Tibial nerve (tissue), 4 donors: Measurements from ENCODE around the gene COA1. TPM values are rescaled to one million over a fixed set of nuclear protein-coding genes. Genes with fewer than 3 reads are reported as not detected.

ENCODE experiments used
- DNase-seq, 2 donors: peaks; one replicate each; pipeline ENCODE4 v3.0.0-alpha.2; 2019; ENCODE audit warnings: low spot score in 2 of 2
- H3K27ac ChIP-seq, 4 donors: fragments of 200-600 bp; sonication (generic) in 3 of 4; one replicate each; pipeline ENCODE4 v1.5.1; 2017 to 2019; ENCODE audit warnings: mild to moderate bottlenecking in 1 of 4
- H3K27me3 ChIP-seq, 2 donors: fragments of 200-600 bp; sonication (generic) in 1 of 2; one replicate each; pipeline versions ENCODE4 v1.5.1 to v1.6.0; 2017 to 2019
- H3K36me3 ChIP-seq, 3 donors: fragments of 200-600 bp; sonication (generic); one replicate each; pipeline ENCODE4 v1.5.1; 2018 to 2019
- H3K4me1 ChIP-seq, 4 donors: fragments of 200-600 bp; sonication (generic) in 3 of 4; one replicate each; pipeline ENCODE4 v1.5.1; 2017 to 2019
- H3K4me3 ChIP-seq, 4 donors: fragments of 200-600 bp; sonication (generic) in 3 of 4; one replicate each; pipeline ENCODE4 v1.5.1; 2017 to 2019; ENCODE audit warnings: mild to moderate bottlenecking in 1 of 4, moderate library complexity in 1 of 4
- H3K9me3 ChIP-seq, 4 donors: fragments of 200-600 bp; sonication (generic) in 3 of 4; one replicate each; pipeline ENCODE4 v1.5.1; 2017 to 2019
- EP300 ChIP-seq, 2 donors: sonication (generic); formaldehyde crosslinking; IDR thresholded peaks; one replicate each; pipeline ENCODE4 v1.6.1; 2017; ENCODE audit warnings: antibody characterized with exemption in 2 of 2, mild to moderate bottlenecking in 1 of 2
- POLR2A ChIP-seq, 2 donors: fragments of 450-650 bp; IDR thresholded peaks; one replicate each; pipeline ENCODE4 v1.6.1; 2017; ENCODE audit warnings: antibody characterized with exemption in 2 of 2, mild to moderate bottlenecking in 2 of 2, moderate library complexity in 2 of 2
- WGBS, 2 donors: methylation state at CpG; one replicate each; pipeline ENCODE4 v1.1.5; 2018; 5-methylcytosine and 5-hydroxymethylcytosine counted together
- total RNA-seq, 4 donors: library from RNA; depleted of rRNA; stranded (reverse); fragments of >200 nt; gene quantifications; one replicate each; pipeline ENCODE4 v1.1.0, GENCODE V29; 2016
- TF ChIP-seq, protein P1 (sequence below), 5 experiments: fragments of 200-600 bp in 3 of 5; fragments of 450-650 bp in 2 of 5; sonication (generic) in 3 of 5; IDR thresholded peaks; one replicate each; pipeline ENCODE4 v1.5.1; 2016 to 2019; ENCODE audit warnings: antibody characterized with exemption in 5 of 5, mild to moderate bottlenecking in 3 of 5, moderate library complexity in 2 of 5

The COA1 gene
- total RNA-seq, 4 donors from 2014 or later, result 58.5 to 74.1 (median 64.7) TPM

DNA sequence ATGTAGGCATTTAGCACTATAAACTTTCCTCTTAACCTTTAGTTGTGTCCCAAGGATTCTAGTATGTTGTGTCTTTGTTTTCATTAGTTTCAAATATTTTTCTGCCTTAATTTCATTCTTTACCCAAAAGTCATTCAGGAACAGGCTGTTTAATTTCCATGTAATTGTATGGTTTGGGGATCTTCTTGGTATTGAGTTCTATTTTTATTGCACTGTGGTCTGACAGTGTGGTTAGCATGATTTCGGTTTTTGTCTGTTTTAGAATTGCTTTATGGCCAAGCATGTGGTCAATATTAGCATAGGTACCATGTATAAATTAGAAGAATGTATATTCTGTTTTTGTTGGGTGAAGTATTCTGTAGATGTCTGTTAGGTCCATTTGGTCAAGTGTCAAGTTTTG, 26.3 kb downstream of the COA1 start:
- H3K4me3 ChIP-seq, result no peak overlapping the region
- 86 to 93% methylated on average over 1 of the region's 1 CpG for WGBS, 2 donors

DNA sequence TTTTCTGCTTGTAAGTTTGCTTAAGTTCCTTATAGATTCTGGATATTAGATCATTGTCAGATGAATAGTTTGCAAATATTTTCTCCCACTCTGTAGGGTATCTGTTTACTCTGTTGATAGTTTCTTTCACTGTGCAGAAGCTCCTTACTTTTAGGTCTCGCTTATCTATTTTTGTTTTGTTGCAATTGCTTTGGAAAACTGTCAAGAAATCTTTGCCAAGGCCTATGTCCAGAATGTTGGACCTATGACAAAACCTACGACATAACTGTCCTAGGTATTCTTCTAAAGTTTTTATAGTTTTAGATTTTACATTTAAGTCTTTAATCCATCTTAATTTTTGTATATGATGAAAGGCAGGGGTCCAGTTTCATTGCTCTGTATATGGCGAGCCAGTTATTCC, 27.4 kb downstream of the COA1 start:
- Histone ChIP-seq H3K36me3 (peaks cover 0 to 16% (median 0%) of the 10 kb centered on the region in 3 donors), H3K27me3 (no peaks in the 10 kb centered on the region), H3K4me3 (no peak overlapping the region), H3K27ac (no peak overlapping the region), H3K4me1 (peaks cover 0 to 13% (median 2%) of the 10 kb centered on the region in 4 donors), H3K9me3 (no peaks in the 10 kb centered on the region)
- no peak for DNase-seq
- 67 to 77% methylated on average over 3 of the region's 3 CpGs for WGBS, 2 donors
- TF ChIP-seq, protein P1, sequence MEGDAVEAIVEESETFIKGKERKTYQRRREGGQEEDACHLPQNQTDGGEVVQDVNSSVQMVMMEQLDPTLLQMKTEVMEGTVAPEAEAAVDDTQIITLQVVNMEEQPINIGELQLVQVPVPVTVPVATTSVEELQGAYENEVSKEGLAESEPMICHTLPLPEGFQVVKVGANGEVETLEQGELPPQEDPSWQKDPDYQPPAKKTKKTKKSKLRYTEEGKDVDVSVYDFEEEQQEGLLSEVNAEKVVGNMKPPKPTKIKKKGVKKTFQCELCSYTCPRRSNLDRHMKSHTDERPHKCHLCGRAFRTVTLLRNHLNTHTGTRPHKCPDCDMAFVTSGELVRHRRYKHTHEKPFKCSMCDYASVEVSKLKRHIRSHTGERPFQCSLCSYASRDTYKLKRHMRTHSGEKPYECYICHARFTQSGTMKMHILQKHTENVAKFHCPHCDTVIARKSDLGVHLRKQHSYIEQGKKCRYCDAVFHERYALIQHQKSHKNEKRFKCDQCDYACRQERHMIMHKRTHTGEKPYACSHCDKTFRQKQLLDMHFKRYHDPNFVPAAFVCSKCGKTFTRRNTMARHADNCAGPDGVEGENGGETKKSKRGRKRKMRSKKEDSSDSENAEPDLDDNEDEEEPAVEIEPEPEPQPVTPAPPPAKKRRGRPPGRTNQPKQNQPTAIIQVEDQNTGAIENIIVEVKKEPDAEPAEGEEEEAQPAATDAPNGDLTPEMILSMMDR (IDR thresholded peaks at IDR 0.05), result no peak

More for the DNA sequence above, 26.3 kb downstream of the COA1 start:
- H3K9me3 ChIP-seq, result no peaks in the 10 kb centered on the region
- no peaks in the 10 kb centered on the region for H3K27me3 ChIP-seq
- TF ChIP-seq, protein P1 (IDR thresholded peaks at IDR 0.05), result no peak
- TF ChIP-seq POLR2A (IDR thresholded peaks at IDR 0.05) (no peak), EP300 (IDR thresholded peaks at IDR 0.05) (no peak)
- H3K27ac ChIP-seq, result no peak overlapping the region
- peaks cover 0 to 17% (median 0%) of the 10 kb centered on the region in 3 donors for H3K36me3 ChIP-seq
- no peak for DNase-seq
- H3K4me1 ChIP-seq, result peaks cover 0 to 8% (median 2%) of the 10 kb centered on the region in 4 donors

DNA sequence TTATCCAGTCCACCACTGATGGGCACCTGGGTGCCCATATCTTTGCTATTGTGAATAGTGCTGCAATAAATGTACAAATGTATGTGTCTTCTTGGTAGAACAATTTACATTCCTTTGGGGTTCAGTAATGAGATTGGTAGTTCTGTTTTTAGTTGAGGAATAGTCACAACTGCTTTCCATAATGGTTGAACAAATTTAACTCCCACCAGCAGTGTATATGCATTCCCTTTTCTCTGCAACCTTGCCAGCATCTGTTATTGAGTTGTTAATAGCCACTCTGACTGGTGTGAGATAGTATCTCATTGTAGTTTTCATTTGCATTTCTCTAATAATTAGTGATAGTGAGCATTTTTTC, 27.8 kb downstream of the COA1 start:
- peaks cover 0 to 13% (median 2%) of the 10 kb centered on the region in 4 donors for H3K4me1 ChIP-seq
- H3K9me3 ChIP-seq, result no peaks in the 10 kb centered on the region
- H3K27me3 ChIP-seq, result no peaks in the 10 kb centered on the region
- TF ChIP-seq POLR2A (IDR thresholded peaks at IDR 0.05) (no peak), EP300 (IDR thresholded peaks at IDR 0.05) (no peak)
- TF ChIP-seq, protein P1 (IDR thresholded peaks at IDR 0.05), result no peak
- no peak for DNase-seq
- H3K4me3 ChIP-seq, result no peak overlapping the region
- H3K27ac ChIP-seq, result no peak overlapping the region
- peaks cover 0 to 13% (median 0%) of the 10 kb centered on the region in 3 donors for H3K36me3 ChIP-seq

DNA sequence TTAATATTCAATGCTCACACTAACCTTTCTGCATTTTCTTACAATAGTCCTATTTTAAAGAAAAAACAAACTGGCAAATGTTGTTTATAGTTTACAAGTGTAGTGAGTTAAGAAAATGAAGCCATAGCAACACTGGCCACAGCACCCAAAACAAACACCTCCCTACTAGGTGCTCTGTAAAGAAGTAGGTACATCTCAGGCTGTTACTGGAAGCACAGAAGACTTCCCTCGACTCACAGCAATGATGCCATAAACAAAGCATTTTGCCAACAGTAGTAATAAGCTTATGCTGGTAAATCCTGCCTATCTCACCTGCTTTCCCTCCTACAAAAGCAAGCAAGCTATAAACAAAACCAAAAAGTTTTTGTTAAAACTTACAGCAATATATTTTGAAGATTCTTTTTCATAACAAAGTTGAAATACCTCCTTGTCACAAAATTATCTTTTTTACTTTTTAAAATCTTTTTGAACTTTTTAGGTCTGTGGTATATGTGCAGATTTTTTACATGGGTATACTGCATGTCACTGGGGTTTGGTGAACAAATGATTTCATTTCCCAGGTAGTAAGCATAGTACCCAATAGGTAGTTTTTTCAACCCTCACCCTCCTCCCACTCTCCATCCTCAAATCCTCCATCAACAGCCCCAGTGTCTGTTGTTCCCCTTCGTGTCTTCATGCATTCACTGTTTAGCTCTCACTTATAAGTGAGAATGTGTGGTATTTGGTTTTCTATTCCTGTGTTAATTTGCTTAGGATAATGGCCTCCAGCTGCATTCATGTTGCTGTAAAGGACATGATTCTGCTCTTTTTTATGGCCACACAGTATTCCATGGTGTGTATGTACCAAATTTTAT, 28.4 kb downstream of the COA1 start:
- no peak for DNase-seq
- Histone ChIP-seq H3K27ac (no peak overlapping the region), H3K9me3 (no peaks in the 10 kb centered on the region), H3K36me3 (peaks cover 0 to 12% (median 0%) of the 10 kb centered on the region in 3 donors), H3K4me1 (peaks cover 0 to 13% (median 2%) of the 10 kb centered on the region in 4 donors), H3K27me3 (no peaks in the 10 kb centered on the region), H3K4me3 (no peak overlapping the region)
- 42 to 51% methylated on average over 2 of the region's 2 CpGs for WGBS, 2 donors
- TF ChIP-seq POLR2A (IDR thresholded peaks at IDR 0.05) (no peak), EP300 (IDR thresholded peaks at IDR 0.05) (no peak)
- TF ChIP-seq, protein P1 (IDR thresholded peaks at IDR 0.05), result no peak

DNA sequence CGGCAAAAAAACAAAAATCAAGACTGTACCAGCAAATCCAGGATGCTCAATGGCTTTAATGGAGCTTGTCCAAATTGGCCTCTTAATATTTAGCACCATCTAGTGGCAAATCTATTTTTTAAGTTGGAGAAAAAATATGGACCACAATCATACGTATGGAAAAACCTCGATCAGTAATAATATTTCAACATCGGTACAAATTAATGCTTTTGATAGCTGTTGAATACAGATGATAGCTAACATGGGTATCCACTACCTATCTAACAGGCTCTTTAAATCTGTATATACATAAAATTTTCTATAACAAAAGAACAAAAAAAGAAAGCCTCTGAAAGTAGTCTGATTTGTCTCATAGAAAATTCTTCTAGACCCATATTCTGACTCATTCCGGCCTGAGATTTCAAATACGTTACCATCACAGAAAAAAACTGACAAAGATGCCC, 29.2 kb downstream of the COA1 start:
- Histone ChIP-seq H3K4me1 (peaks cover 0 to 13% (median 2%) of the 10 kb centered on the region in 4 donors), H3K9me3 (no peaks in the 10 kb centered on the region), H3K36me3 (peaks cover 0 to 5% (median 0%) of the 10 kb centered on the region in 3 donors), H3K4me3 (no peak overlapping the region), H3K27ac (no peak overlapping the region), H3K27me3 (no peaks in the 10 kb centered on the region)
- DNase-seq, result no peak
- TF ChIP-seq, protein P1 (IDR thresholded peaks at IDR 0.05), result peak; percentile 55 to 74 (median 72)
- TF ChIP-seq EP300 (IDR thresholded peaks at IDR 0.05), result peak in 1 of 2 donors; percentile 31
- TF ChIP-seq POLR2A (IDR thresholded peaks at IDR 0.05), result no peak
- WGBS, 2 donors, result 14 to 15% methylated on average over 6 of the region's 6 CpGs
